ENCODE results near the gene RHOD. TPM values are rescaled to one million over a fixed set of nuclear protein-coding genes. Genes with fewer than 3 reads are reported as not detected.

Gene RHOD
- polyA plus RNA-seq, 3 donors from 2014 or later = not detected

DNA sequence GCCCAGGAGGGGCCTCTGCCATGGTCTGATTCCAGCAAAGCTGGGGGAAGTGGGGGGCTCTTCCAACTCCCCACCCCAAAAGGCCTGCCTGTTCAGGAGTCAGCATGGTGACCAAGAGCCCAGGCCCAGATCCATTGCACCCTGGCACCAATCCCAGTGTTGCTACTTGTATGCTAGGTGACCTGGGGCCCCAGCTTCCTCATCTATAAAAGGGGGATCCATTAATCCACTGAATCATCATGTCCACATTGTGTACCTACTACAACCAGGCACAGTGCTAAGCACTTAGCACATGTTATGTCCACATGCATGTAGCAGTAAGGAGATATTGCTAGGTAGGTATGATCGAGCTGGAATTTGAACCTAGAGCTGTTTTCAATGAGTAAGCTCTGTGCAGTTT, 31.7 kb upstream of the RHOD start:
- Mint-ChIP-seq H3K27me3 (ENCODE audit: low read depth in 3 of 3) (peaks cover 8 to 28% (median 24%) of the 10 kb centered on the region in 3 donors), H3K4me3 (peak overlapping the region in 2 of 5 donors; percentile 29 to 60), H3K27ac (peak overlapping the region in 1 of 6 donors; percentile 53), H3K9me3 (no peaks in the 10 kb centered on the region), H3K4me1 (peaks cover 26 to 31% of the 10 kb centered on the region in 2 donors), H3K36me3 (no peaks in the 10 kb centered on the region)
- DNase-seq = no peak

DNA sequence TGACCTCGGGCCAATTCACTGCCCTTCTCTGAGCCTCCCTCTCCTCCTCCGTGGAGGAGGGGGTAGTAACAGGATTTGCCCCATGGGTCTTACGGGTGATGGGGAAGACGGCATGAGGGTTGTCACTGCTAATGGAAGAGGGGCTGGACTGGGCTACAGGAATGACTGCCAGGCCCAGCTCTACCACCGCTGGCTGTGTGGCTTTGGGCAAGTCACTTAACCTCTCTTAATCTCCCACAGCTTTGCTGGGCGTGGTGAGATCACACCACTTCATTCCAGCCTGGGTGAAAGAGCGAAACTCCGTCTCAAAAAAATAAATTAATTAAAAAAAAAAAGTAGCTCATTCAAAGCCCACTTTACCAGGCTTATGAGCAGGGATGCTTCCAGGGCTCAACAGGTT, 30.9 kb upstream of the RHOD start:
- Mint-ChIP-seq H3K4me3 (no peak overlapping the region), H3K4me1 (peaks cover 26 to 31% of the 10 kb centered on the region in 2 donors), H3K36me3 (no peaks in the 10 kb centered on the region), H3K9me3 (no peaks in the 10 kb centered on the region), H3K27ac (no peak overlapping the region), H3K27me3 (ENCODE audit: low read depth in 3 of 3) (peaks cover 8 to 28% (median 17%) of the 10 kb centered on the region in 3 donors)
- DNase-seq = no peak

GRCh38 chr11:67026941-67027340, 29.7 kb upstream of the RHOD start:
- Mint-ChIP-seq H3K27ac (no peak overlapping the region), H3K27me3 (ENCODE audit: low read depth in 3 of 3) (peaks cover 10 to 30% (median 17%) of the 10 kb centered on the region in 3 donors), H3K4me3 (no peak overlapping the region), H3K9me3 (no peaks in the 10 kb centered on the region), H3K4me1 (peaks cover 25 to 31% of the 10 kb centered on the region in 2 donors), H3K36me3 (no peaks in the 10 kb centered on the region)
- no peak for DNase-seq

- DNase-seq = no peak
- peaks cover 21 to 25% of the 10 kb centered on the region in 2 donors for H3K4me1 Mint-ChIP-seq
- H3K27ac Mint-ChIP-seq = no peak overlapping the region
- H3K36me3 Mint-ChIP-seq = no peaks in the 10 kb centered on the region
- H3K27me3 Mint-ChIP-seq (ENCODE audit: low read depth in 3 of 3) = peaks cover 10 to 25% (median 12%) of the 10 kb centered on the region in 3 donors
- no peak overlapping the region for H3K4me3 Mint-ChIP-seq
- H3K9me3 Mint-ChIP-seq = no peaks in the 10 kb centered on the region
Observed at GRCh38 chr11:67027483-67027930, 29.1 kb upstream of the RHOD start.

DNA sequence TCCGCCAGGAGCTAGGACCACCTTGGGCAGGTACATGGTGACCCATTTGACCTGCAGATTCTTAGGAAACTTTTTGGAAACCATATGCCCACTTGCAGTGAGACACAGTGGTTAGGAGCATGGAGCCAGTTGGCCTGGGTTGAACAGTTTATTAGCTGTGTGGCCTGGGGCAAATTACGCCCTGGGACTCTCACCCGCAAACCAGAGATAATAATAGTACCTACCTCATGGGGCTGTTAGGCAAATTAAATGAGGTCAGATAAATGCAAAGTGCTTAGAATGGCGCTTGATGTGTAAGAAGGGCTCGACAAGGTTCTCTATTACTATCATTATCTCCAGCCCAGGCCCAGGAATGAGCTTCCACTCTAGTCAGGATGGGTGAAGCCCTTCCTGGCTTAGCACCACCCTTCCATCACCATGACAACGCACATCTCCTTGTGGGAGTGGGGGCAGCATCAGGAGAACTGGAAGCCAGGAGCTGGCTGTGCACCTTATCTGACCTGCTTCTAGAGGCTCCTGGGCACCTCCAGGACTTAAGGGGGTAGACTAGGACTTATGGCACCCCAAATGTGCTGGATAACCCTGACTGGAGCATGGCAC, 28.6 kb upstream of the RHOD start:
- H3K27me3 Mint-ChIP-seq (ENCODE audit: low read depth in 3 of 3) = peaks cover 10 to 22% (median 10%) of the 10 kb centered on the region in 3 donors
- H3K4me3 Mint-ChIP-seq = no peak overlapping the region
- DNase-seq = no peak
- H3K4me1 Mint-ChIP-seq = peaks cover 20 to 23% of the 10 kb centered on the region in 2 donors
- no peaks in the 10 kb centered on the region for H3K9me3 Mint-ChIP-seq
- H3K36me3 Mint-ChIP-seq = no peaks in the 10 kb centered on the region
- no peak overlapping the region for H3K27ac Mint-ChIP-seq

- Mint-ChIP-seq H3K36me3 (no peaks in the 10 kb centered on the region), H3K27ac (no peak overlapping the region), H3K27me3 (ENCODE audit: low read depth in 3 of 3) (peaks cover 7 to 17% (median 10%) of the 10 kb centered on the region in 3 donors), H3K4me1 (peaks cover 13 to 15% of the 10 kb centered on the region in 2 donors), H3K9me3 (no peaks in the 10 kb centered on the region), H3K4me3 (no peak overlapping the region)
- DNase-seq = no peak
Observed at GRCh38 chr11:67029146-67029545, 27.5 kb upstream of the RHOD start.

GRCh38 chr11:67030976-67031375, 25.7 kb upstream of the RHOD start:
- Mint-ChIP-seq H3K27me3 (ENCODE audit: low read depth in 3 of 3) (peaks cover 3 to 8% (median 8%) of the 10 kb centered on the region in 3 donors), H3K36me3 (no peaks in the 10 kb centered on the region), H3K27ac (no peak overlapping the region), H3K4me3 (no peak overlapping the region), H3K9me3 (no peaks in the 10 kb centered on the region), H3K4me1 (no peaks in the 10 kb centered on the region)
- DNase-seq = no peak

- DNase-seq = no peak
- peaks cover 3 to 7% (median 5%) of the 10 kb centered on the region in 3 donors for H3K27me3 Mint-ChIP-seq (ENCODE audit: low read depth in 3 of 3)
- no peak overlapping the region for H3K4me3 Mint-ChIP-seq
- no peak overlapping the region for H3K27ac Mint-ChIP-seq
- no peaks in the 10 kb centered on the region for H3K9me3 Mint-ChIP-seq
- H3K4me1 Mint-ChIP-seq = no peaks in the 10 kb centered on the region
- H3K36me3 Mint-ChIP-seq = no peaks in the 10 kb centered on the region
Observed at GRCh38 chr11:67031791-67032561, 24.7 kb upstream of the RHOD start.

DNA sequence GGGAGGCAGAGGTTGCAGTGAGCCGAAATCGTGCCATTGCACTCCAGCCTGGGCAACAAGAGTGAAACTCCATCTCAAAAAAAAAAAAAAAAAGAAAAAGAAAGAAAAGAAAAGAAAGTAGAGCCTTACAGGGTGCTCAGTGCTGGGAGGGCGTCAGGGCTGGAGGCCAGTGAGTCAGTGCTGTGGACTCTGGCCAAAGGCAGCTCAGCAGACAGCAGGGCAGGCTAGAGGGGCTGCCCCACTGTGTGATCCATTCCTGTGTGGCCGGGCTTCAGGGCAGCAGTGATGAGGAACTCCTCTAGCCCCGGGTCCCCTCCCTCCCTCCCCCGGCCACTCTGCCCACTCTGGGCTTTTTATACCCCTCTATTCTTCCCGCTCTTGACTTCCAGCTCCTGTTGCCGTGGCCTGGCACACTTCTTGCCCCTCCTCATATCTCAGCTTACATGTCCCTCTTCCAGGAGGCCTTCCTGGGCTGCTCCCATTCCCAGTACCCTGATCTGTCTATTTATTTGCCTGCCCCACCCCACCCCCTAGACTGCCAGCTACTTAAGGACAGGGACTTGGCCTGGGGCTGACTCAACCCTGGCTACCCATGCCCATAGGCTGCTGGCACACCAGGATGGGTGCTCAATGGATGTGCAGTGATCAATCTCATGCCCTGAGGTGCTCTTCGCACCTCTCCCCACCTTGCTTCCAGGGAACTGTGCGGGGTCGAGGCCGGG, 23.7 kb upstream of the RHOD start:
- Mint-ChIP-seq H3K27ac (no peak overlapping the region), H3K4me3 (no peak overlapping the region), H3K27me3 (ENCODE audit: low read depth in 3 of 3) (peaks cover 3 to 7% (median 5%) of the 10 kb centered on the region in 3 donors), H3K9me3 (no peaks in the 10 kb centered on the region), H3K36me3 (no peaks in the 10 kb centered on the region), H3K4me1 (no peaks in the 10 kb centered on the region)
- no peak for DNase-seq

DNA sequence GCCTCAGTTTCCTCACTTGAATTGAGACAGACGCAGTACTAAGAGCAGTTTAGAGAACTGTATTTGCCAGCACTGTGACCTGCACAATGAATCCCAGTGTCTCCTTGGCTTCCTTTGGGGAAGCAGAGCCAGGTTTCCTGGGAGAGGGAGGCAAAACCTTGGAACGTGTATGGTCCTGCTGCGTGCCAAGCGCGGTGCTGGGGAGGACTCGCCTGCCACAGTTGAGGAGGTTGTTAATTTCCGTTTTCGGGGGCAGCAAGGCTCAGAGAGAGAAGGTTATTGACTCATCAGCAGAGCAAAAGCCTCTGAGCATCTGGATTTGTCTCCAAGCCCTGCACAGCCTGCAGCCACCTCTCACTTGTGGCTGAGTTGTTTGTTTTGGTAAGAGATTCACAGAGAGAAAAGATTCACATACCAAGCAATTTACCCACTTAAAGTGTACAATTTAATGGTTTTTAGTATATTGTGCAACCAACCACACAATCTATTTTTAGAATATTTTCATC, 22.9 kb upstream of the RHOD start:
- H3K4me3 Mint-ChIP-seq = no peak overlapping the region
- H3K36me3 Mint-ChIP-seq = no peaks in the 10 kb centered on the region
- no peaks in the 10 kb centered on the region for H3K9me3 Mint-ChIP-seq

GRCh38 chr11:67034350-67034749, 22.3 kb upstream of the RHOD start:
- no peak for DNase-seq
- Mint-ChIP-seq H3K9me3 (no peaks in the 10 kb centered on the region), H3K27ac (no peak overlapping the region), H3K27me3 (ENCODE audit: low read depth in 3 of 3) (peaks cover 3 to 9% (median 5%) of the 10 kb centered on the region in 3 donors), H3K36me3 (no peaks in the 10 kb centered on the region), H3K4me3 (no peak overlapping the region), H3K4me1 (no peaks in the 10 kb centered on the region)

More for the DNA sequence above, 22.9 kb upstream of the RHOD start:
- Mint-ChIP-seq H3K27me3 (ENCODE audit: low read depth in 3 of 3) (peaks cover 3 to 9% (median 5%) of the 10 kb centered on the region in 3 donors), H3K4me1 (no peaks in the 10 kb centered on the region), H3K27ac (no peak overlapping the region)
- no peak for DNase-seq

DNA sequence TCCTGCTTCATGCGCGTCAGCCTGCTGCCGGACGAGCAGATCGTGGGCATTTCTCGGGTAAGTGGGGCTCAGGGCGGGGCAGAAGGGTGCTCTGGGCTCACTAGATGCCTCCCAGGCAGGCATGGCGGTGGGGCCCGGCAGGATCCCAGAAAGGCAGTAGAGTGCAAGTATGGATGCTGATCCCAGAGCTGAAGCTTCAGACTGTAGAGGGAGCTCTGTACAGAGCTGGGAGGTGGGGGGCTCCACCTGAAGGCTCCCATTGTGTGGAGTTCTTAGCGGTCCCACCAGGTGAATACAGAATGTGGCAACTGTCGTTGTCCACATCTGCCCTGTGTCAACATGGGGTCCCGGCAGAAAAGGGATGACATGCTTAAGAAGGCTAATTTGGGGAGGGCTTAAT, 16.5 kb upstream of the RHOD start:
- Mint-ChIP-seq H3K27ac (no peak overlapping the region), H3K27me3 (ENCODE audit: low read depth in 3 of 3) (peaks cover 2 to 7% (median 6%) of the 10 kb centered on the region in 3 donors), H3K36me3 (no peaks in the 10 kb centered on the region), H3K9me3 (no peaks in the 10 kb centered on the region), H3K4me3 (no peak overlapping the region), H3K4me1 (no peaks in the 10 kb centered on the region)
- DNase-seq = no peak

DNA sequence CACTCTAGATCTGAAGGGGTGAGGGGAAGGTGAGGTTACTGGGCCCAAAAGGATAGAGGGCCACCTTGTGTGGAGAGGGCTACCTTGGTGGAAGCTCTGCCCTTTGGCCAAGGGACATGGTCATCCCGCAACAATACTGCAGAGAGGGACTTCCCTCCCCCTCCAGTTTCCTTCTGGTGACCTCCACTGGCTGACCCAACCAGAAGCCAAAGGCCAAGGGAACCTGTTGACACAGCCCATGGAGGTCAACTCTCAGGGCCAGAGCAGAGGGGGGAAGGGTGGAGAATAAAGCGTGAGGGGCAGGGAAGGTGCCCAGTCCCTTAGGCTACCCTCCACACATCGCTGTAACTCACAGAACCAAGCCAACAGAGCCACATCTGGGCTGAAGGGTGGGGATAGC, 15.0 kb upstream of the RHOD start:
- no peak overlapping the region for H3K4me3 Mint-ChIP-seq
- H3K9me3 Mint-ChIP-seq = no peaks in the 10 kb centered on the region
- no peak overlapping the region for H3K27ac Mint-ChIP-seq
- peaks cover 2 to 7% (median 6%) of the 10 kb centered on the region in 3 donors for H3K27me3 Mint-ChIP-seq (ENCODE audit: low read depth in 3 of 3)
- H3K4me1 Mint-ChIP-seq = no peaks in the 10 kb centered on the region
- no peak for DNase-seq
- H3K36me3 Mint-ChIP-seq = no peaks in the 10 kb centered on the region

All from immature natural killer cell (primary cell).